GM18907 (cell line): ENCODE results near the gene ADCY6.

ENCODE experiments used
- ATAC-seq: cut with Tn5 transposase; IDR thresholded peaks from one replicate; pipeline ENCODE4 v1.9.1; 2021; ENCODE audit warnings: mild to moderate bottlenecking, moderate library complexity; ENCODE audit not compliant: unreplicated experiment

The ADCY6 gene

DNA sequence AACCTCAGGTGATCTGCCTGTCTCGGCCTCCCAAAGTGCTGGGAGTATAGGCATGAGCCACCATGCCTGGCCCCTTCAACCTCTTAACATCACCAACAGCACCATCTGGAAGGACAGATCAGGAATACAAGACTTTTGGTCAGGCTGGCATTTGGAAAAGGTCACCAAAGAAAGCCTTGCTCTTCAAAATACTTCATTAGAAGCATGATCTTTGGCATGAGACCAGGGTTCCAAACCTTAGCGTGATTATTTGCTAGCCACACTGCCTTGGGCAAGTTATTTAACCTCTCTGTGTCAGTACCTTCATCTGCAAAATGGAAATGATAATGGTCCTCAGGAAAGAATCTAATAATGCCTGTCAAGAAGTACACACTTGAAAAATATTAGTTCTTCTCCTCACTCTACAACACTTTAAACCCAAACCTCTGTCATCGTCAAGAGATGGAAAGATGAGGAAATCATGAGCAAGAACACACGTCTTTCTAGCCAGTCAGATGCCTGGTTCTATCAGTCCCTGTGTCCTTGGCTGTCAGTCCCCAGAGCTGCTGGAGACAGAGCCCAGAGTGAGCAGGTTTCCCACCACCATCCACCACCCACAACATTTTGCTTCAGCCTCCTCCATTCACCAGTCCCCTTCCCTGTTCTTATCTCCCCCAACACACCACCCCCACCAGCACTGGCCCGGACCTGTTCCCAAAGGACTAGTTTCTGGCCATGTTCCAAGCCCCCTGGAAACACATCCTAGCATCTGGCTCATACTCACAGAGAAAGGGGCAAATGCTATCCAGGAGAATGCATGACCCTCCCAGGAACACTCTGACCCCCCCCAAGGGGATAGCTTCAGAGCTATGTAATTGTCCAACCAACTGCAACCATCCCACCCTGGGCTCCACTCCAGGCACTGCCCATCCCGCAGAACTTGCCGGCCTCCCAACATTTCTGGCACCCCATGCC lies 2.0 kb downstream of the ADCY6 start:
- no peak for ATAC-seq

DNA sequence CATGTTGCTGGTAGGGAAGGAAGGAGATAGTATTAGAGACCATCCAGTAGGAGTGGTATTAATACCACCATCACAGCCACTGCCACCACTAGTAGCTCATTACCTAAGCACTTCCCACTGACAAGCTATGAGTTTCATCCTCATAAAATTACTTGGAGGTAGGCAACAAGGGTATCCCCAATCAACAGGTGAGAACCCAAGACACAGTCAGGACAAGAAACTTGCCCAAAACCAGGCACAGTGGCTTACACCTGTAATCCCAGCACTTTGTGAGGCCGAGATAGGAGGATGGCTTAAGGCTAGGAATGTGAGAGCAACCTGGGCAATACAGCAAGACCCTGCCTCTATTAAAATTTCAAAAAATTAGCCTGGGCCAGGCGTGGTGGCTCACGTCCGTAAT lies 5.5 kb downstream of the ADCY6 start:
- no peak for ATAC-seq

DNA sequence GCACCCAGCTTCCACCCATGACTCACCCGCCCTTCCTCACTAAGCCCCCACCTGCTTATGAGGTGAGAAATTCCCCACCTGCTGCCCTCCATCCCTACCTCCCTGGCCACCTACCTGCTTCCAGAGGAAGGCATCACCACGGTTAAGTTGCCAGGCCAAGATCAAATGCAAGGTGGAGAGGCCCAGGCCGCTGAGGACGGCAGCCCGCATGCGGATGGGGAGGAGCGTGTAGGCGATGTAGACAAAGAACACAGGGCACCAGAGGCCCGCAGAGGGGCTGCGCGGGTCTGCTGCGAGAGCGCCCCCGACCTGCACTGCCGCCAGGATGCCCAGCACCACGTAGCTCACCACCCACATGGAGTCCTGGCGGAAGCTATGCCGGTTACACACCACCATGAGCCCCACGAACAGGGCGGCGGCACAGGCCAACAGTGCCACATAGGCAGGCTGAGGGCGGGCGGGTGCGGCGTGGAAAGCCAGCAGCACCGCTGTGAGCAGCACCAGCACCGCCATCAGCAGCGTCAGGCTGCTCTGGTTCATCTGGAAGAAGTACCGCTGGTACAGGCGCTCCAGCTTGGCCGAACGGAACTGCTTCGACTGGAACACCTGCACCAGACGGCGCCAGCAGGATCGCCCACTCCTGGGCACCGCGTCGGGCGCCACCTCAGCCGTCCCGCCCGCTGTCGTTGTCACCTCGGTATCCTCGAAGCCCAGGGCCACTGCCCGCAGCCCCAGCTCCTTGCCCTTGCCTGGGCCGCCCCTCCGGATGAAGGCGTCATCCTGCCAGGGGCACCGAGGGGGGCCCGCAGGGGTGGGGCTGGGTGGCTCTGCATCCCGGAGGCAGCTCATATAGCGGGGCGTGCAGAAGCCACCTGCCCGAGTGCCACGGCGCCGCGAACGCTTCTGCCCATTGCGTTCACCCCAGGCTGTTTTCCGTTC lies 6.2 kb downstream of the ADCY6 start:
- ATAC-seq, result no peak

DNA sequence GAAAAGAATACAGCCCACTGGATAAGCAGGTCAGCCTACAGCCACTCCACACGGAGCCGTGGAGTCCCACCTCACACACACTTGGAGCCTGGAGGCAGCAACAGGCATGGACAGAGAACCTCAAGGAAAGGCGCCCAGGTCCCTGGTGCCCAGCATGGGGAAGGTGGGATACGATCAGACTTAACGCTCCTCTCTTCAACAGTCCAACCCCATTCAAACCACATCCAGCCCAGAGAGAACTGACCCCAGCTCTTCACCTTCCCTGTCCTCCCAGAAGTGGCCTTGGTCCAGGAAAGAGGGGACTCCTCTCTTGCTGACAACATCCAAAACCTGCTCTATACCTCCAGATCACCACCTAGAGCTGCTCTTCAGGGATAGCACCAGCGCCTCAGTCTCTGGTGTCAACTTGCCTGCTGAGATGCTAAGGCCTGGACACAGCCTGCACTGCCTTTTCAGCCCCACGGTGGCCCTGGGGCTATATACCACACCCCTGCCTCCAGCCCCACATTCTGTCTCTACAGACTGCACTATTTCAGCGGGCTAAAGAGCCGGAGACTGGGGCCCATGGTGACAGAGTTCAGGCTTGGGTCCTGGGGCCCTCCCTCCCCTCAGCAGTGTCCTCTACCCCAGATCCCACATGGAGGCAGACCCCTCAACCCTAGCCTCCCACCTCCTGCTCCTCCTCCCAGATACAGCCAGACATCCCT lies 7.0 kb downstream of the ADCY6 start:
- ATAC-seq, result no peak

DNA sequence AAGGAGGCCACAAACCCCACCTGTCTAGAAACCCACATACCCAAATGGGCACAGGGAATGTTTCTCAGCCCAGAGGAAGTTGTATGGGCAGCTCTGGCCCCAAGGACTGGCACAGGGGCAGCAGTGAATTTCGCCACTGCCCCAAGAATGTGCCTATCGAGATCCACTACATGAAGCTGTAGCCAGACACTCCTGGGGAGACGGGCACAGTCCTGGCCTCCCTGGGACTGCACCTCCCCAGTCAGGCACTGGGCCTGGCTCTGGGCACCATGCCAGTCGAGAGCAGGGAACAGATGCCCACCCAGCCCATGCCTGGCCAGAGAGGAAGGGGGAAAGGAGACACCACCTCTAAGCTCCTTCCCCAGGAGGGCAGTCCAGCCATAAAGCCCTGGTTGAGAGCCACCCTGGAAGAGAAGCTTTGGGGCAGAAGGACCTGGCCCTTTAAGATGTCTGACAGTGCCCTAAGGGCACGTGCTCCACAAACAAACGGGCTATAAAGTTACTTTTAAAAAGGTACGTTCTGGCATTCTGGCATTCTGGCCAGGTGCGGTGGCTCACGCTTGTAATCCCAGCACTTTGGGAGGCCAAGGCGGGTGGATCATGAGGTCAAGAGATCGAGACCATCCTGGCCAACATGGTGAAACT lies 8.4 kb downstream of the ADCY6 start:
- ATAC-seq, result no peak

DNA sequence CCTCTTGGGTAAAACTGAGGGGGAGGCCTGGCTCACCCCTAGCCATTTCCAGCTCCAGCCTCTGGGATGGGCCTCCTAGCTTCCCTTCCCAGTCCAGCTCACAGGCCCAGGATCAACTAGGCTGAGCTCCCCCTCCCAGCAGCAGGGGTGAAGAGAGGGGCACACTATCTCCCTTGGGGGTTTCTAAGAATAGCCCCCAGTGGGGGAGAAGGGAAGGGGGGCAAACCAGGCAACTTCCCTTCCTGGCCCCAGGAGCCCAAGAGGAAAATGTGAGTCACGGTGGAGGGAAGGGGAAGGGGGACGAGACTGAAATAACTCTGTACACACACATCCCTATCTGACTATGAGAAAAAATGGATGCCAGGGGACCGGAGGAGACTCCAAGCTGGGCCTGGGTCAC lies 9.0 kb downstream of the ADCY6 start:
- no peak for ATAC-seq

DNA sequence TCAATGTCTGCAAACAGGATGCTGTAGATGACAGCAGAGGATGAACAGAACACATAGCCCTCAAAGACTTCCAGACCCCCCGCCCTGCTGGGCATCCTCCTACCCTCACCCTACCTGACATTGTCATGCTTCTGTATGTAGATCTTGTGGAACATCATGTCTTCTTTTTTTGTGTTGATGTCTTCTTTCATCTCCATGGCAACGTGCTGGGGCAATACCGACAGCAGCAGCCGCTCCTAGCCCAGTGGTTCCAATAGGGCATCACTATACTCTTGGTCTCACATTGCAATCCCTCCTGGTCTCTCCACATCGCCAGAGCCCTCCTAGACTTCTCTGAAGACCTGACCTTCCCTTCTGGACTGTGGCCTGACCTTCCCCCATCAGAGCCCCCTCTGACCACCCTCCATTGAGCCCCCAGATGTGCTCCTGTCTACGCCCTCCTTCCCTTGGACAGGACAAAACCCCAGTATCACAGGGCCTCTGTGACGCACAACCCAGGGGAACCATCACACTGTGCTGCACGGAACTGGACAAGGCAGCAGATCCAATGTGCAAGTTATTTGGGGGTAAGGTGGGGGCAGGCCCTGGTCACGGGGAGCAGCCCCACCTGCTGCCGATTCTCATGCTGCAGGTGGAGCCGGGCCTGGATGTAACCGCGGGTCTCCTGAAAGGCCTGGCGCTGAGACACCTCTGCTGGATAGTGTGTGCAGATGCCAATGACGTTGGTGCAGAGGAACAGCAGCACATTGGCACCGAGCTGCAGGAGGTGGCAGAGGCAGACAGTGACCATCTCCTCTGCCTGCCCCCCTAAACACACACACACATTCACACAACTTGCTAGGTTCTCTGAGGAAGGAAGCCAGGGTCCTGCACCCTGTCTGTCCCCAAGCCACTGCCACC lies 11.1 kb downstream of the ADCY6 start:
- no peak for ATAC-seq

DNA sequence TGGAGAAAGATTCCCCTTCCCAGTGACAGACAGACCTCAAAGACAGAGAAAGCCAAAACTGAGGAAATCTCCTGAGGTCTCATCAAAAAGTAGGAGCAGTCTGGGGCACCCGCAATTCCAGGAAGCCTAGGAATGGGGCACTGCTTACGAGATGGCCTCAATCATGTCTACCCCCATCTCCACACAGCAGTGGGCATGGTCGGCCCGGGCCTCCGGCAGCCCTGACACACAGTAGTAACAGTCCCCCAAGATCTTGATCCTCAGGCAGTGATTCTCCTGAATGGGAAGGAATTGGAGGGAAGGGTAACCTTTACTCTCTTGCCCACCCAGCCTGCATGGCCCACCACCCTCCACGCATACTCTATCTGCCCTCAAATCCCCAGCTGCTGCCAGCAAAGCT lies 11.9 kb downstream of the ADCY6 start:
- ATAC-seq, result no peak

DNA sequence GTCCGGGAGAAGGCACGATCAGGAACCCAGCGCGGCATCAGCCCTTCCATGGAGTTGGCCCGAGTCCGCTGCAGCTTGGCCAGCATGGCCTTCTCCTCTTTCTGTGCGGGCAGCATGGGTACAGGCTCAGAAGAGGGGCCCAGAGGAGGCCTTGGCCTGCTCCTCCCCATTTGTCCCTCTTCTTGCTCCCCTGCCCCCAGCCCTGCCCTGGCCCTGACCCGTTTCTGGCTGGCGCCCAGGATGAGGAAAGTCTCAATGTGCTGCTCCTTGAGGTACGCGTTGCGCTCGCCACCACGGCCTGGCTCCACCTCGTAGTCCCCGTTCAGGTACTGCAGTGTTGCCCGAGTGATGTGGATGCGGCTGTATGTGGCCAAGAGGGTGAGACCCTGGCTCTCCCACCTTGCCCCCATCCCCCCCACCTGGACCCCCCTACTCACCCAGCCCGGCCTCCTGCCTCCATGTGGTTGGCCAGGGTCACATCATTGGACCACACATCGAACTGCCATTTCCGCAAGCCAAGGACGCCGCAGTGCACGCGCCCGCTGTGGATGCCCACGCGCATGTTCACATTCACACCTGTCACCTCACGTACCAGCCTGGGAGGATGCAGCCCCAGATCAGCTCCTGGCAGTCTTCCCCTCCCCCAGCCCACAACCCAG lies 12.8 kb downstream of the ADCY6 start:
- no peak for ATAC-seq

DNA sequence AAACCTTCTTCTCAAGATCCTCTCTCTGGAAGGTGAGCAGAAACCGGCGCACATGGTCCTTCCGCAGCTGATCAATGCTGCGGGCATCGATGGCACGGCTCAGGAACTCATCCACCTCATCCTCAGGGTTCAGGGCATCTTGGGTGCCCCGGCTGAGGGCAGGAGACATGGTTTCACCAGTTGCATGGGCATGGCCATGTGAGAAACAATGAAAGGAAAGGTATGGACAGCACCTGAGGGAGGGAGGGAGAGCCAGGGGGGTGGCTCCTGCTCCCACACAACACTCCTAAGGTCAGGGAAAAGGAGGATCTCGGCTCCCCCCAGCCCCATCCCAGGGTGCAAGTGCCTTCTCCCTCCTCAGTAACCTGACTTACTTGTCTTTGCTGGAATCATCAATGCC lies 13.6 kb downstream of the ADCY6 start:
- no peak for ATAC-seq

DNA sequence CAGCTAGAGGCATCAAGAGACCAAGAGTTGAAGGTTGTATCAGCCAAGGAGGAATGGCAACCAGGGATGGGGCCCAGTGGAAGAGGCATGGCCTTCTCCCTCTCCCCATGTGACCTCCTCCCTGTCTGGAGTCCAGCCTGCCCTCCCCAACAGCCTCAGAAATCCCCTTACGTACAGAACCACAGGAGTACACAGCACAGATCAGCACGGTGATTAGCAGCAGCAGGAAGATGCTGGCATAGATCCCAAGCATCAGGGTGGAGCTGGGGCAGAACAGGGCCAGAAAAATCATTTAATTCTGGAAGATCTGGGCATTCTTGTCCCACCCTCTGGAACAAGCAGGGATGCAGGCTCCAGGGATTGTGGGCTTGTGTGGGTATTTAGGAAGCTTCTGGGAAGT lies 14.4 kb downstream of the ADCY6 start:
- no peak for ATAC-seq

DNA sequence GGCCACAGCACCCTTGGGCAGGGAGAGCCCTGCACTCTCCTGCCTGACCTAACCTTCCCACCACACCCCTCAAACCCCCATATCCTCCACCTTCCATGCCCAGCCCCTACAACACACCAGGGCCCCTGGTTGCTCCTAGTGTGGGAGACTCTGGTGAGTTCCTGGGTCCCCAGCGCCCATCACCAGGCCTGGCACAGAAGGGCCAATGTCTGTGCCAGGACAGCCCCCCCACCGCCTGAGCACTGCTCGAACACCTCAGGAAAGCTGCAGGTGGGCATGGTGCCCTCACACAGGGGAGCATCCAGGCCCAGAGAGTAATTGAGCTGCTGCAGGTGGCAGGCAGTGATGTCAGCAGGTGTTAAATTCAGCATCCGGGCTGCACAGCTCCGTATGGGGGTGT lies 15.2 kb downstream of the ADCY6 start:
- ATAC-seq, result no peak

DNA sequence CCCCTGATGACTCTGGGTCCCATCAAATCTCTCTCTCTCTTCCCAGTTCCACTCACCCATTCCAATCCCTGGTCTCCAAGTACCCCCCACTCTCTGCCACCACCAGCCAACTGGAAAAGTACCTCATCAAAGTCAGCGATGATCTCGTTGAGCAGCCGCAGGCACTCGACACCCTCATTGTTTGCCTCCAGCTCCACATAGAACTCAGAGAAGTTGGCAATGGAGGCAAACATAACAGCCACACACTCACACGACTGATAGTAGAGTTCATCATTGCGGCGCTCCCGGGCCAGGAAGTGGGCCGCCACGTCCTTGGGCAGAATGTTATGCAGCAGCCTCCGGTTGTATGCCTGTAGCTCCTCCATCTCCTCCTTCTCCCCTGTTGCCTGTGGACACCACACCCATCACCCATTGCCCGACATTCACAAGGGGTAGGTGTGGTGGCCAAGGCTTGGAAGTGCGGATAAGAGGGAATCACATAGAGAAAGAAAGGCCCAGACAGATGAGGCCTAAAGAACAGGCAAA lies 17.2 kb downstream of the ADCY6 start:
- no peak for ATAC-seq

DNA sequence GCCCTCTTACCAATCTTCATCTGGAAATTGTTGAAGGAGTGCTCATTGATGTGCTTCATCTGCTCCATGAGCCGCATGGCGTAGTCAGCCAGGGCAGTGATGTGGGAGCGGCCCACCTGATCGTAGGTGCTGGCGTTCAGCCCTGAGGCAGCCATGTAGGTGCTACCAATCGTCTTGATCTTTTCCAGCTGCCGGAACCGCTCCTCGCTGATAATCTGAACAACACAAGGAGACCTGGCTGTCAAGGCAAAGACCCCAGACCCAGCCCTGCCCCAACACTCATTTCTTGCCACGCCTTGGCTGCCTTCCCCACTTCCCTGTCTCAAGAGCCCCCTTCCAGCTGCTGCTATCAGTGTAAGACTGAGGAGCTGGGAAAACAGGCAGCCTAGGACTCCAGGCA lies 18.1 kb downstream of the ADCY6 start:
- ATAC-seq, result no peak

DNA sequence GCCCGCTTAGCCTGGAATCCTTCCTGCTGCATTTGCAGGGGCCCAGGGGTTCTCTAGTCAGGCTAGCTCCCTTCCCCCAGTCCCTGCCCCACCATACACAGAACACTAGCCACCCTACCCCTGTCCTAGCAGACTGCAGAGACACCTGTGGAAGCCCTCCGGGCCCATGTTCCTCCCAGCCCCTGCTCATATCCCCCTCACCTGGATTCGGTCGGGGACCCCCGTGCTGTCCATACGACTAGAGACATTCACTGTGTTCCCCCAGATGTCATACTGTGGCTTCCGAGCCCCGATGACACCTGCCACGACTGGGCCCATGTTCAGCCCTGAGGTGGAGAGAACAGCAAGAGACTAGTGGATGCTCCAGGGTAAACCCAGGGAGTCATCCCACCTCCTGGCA lies 20.2 kb downstream of the ADCY6 start:
- ATAC-seq, result no peak

DNA sequence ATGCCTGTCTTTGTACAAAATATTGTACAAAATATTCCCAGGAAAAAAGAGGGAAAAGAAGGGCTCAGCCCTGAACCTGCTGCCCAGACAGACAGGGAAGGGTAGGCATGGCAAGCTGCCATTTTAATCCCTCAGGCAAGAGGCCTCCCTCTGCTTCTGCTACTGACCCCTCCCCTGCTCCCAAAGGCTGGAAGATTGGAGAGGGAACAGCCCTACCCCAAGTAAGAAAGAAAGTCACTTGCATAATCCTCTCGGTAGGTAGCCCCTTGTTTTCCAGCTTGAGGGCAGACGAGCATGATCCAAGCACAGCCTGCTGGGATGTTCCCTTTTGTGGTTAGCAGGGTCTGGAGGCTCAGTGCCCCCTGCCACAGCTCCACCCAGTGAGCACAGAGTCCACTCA lies 20.7 kb downstream of the ADCY6 start:
- ATAC-seq, result no peak

DNA sequence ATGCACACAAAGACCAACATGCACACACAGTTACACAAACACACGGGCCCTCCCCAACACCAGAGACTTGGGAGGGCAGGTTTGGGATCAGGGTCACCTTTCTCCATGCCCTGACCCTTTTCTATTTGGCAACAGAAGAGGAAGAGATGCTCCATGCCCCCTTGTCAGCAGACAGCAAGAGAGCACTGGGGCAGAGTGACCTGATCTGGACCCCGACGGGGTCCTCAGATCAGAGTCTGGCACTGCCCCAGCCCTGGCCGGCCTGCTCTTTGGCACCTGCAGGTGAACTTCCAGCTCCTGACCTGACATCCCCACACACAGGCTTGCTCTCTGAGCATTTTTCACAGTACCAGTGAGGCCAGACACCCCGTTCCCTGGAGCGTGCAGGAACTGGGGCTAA lies 21.4 kb downstream of the ADCY6 start:
- ATAC-seq, result no peak

DNA sequence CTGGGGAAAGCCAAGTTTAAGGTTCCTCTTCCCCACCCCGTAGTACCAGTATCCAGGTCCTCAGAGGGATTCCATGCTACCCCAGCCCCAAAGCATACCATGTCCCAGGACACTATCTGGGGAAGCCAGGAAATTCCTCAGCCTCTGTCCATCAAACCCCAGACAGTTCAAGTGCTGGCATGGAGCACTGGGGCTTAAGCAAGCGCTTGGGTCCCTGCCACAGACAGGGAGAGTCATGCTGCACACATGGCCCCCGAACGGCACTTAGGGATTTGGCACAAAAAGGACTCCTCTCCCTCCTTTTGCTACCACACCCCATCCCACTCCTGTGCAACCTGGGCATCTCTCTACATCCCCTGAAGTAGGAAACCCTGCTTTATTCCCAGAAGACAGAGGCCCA lies 21.8 kb downstream of the ADCY6 start:
- no peak for ATAC-seq

DNA sequence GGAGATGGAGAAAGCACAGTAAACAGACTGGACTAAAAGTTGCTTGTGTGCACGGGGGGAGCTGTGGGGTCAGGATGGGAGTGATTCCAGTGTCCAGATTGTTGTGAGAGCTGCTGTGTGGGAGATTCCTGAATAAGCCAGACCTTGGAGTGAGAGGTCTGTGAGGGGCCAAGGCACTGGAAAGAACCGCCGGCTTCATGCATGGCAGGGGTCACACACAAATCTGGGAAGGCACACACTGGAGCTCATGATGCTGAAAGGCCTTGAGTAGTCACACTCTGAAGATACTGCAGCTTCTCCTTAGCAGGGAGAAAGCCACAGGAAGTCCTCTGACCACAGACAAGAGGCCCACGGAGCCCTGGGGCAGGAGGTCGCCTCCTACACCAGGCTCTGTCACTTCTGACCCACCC lies 23.1 kb downstream of the ADCY6 start:
- ATAC-seq, result no peak
